ENCODE measurements around the gene MEG3.

GRCh38 chr14:100879194-100879593 lies 53.3 kb downstream of the MEG3 start:
- TF ChIP-seq CTCF (IDR thresholded peaks at IDR 0.05) (no peak), POLR2A (IDR thresholded peaks at IDR 0.05) (no peak)
